NCI-H2081 (cell line): ENCODE results near the gene NUP35.

Experiments used
- DNase-seq, 2 experiments: peaks; one replicate each; lab custom pipeline; 2025; lab: John Stamatoyannopoulos, UW

The NUP35 gene

DNA sequence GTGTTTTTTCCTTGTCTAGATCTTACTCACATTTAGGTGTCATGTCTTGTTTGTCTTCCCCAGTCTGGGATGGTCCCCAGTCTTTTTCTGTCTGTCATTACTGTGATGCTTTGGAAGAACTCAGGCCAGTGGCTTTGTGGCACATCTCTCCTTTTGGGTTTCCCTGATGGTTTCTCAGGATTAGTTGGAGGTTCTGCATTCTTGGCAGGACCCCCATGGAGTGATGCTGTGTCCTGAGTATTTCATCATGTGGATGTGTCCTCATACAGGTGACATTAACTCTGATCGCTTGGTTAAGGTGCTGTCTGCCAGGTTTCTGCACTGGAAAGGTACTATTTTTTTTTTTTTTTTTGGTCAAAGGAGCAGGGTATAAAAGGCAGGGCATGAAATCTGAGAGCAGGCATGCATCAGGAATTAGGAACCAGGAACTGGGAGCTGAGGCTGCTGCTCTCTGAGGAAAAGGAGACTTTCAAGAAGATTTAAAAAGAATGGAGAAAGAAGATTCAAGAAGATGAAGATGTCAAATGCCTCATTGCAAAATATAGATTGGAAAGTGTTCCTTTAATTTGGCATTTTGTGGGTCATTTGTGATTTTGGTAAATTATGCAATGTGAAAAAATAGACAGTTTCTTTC lies 85.3 kb downstream of the NUP35 start:
- no peak for DNase-seq
